ENCODE results near the gene CXCL5.
"Not testable (repeated sequence)": the region's sequence is repeated elsewhere in the genome, so short reads cannot be mapped to it uniquely, and the experiment has no call there.

CXCL5 gene

DNA sequence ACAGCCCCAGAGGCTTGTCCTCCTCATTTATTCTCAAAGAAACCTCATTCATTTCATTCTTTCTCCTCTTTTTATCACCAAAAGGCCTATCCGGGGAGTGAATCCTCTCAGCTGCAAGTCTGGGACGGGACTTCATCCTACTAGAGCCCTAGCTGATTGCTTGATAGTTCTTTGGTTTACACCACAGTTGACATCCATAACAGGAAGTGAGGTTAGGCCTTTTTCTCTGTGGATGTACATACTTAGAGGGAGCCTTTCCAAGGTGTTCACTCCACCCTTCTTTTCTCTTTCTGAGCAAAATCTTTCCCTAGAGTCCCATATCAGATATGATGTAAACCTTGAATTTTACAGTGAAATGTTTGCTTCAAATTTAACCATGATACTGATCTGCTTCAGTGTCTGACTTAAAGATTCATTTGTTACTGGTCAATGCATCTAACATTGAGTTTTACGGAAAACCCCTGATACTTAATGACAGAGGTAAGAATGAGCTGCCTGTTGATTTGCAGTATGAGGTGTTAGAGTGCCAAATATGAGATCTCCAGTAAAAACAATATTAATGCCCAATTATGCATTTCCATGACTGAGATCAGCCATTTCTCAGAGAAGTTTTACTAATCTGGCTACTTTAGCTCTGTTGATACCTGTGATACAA is 16.8 kb upstream of the CXCL5 start:
- no peak for DNase-seq (ENCODE audit: low spot score)

DNA sequence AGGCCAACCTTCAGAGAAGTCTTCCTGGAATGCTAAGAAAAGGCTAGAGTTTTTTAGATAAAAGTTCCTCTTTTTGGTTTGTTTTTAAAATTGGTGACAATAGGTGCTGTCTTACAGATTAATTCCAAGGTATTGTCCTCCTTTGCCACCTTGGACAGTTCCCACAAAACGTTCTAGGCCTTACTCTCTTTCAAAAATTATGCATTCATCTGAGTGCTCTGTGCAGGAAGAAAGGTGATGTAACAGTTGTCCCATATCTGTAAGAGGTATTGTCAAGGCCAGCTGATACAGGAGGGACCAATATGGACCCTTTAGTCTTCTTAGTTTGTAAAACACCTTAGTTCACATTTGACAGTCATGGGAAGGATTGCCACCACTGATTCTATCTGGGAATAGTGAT is 15.9 kb upstream of the CXCL5 start:
- DNase-seq (ENCODE audit: low spot score): no peak

DNA sequence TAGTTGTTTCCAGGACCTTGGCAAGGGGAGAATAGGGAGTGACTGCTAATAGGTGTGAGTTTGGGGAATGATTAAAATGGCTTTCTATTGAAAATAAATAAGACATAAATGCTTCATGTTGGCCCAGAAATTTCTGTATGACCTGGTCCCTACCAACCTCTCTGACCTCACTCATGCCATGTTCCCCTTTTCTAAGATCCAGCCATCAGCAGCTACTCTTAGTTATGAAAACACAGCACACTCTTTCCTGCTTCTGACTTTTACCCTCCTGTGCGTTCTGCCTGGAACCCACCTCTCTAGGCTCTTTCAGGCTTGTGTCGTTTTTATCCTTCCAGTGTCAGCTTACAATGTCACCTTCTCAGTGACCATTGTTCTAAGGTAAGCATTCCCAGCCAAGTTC is 14.8 kb upstream of the CXCL5 start:
- no peak for DNase-seq (ENCODE audit: low spot score)

DNA sequence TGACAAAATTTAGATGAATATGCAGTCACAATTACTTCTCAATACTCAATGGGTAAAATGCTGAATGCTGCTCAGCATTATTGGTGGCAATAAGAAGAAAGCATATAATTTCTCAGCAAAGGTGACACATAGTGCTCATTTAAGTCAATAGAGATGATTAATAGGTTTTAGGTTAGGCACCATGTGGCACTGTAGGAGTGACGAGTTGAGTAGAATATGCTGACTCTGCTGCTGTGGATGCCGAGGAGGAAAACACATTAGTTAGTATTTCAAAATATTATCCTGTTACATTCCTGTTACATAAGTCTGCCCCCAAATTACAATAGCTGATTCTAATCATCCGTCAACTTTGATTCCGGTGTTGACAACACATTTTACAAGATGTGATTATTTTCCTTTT is 13.7 kb upstream of the CXCL5 start:
- DNase-seq (ENCODE audit: low spot score): no peak

DNA sequence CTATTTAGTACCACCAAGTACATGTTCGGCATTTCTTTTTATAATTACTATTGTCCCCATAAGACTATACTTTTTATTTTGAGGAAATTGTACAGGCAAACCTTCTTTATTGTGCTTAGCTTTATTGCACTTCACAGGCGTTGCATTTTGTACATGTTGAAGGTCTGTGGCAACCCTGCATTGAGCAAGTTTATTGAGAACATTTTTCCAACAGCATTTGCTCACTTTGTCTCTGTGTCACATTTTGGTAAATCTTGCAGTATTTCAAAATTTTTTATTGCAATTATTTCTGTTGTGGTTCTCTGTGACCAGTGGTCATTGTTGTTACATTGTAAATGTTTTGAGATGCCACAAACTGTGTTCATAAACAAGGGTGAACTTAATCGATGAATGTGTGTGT is 10.8 kb upstream of the CXCL5 start:
- no peak for DNase-seq (ENCODE audit: low spot score)

DNA sequence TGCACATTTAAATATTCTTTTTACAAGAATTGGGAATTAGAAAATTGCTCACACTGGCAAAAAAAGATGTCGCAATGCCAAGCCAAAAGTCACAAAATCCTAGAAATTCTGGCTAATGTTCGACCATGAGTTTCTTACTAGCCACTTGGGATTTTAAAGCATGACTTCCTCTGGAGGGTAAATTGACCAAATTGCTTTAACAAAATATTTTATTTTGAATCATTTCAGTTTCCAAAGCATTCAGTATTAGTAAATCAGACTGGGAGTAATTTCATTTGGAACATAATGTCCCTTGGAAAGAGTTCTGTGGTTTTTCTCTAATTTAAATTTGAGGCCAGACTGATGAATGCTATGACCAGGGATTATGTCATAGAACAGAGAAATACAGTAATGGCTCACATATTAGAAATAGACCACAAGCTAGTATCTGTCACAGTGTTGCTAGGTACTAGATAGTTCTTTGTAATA is 7.6 kb upstream of the CXCL5 start:
- DNase-seq (ENCODE audit: low spot score): peak; percentile 54

- DNase-seq (ENCODE audit: low spot score): no peak
These were observed 7.1 kb upstream of the CXCL5 start for GRCh38 chr4:74005528-74005927.

DNA sequence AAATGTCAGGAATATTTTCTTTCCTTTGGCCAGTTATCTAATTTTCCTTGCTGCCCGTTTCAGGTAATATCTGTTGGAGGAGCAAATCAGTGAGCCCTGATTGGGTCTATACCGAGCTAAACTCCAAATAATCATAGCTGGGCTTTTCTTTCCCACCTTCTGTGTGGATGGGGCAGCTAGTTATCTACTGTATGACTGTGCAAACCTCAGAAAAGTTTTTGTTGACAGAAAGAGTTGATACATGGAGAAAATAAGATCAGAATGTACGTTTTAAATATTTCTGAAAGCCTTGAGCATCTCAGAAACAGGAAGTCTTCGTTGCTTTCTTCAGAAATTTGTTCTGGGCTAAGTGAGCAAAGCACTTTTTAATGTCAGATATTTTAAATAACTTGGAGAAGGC is 6.2 kb upstream of the CXCL5 start:
- DNase-seq (ENCODE audit: low spot score): no peak

DNA sequence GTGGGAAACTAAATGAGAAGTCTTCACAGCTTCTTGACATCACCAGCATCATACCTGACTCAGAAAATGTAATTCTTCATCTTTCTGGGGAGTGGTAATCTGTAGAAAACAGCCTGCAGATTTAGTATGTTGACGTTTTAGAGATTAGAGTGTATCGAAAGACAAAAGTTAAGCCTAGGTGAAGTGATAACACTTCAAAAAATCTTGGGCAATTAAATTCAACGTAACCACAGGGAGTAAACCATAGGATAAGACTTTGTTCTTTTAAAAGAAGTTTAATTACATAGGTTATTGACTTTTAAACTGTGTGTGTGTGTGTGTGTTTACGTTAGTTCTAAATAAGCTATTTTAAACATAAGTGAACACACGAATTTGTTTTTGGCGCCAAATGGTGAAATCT is 1.8 kb upstream of the CXCL5 start:
- DNase-seq (ENCODE audit: low spot score): no peak

DNA sequence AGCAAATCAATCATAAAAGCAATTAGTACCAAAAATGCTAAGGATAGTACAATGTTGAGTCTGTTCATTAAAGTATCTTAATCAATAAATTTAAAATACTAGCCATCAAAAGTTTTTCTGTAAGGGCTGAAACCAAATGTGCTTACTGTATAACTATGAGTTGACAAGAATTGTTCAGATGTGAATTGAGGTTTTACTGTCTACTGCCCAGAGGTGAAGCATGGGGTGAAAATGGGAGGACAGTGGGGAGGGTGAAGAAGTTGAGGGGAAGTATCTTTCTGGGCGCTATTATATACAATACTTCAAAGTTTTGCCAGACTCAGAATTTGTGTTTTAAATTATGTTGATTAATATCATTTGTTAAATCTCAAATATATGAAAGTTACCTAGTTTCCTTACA is 6.4 kb downstream of the CXCL5 start:
- no peak for DNase-seq (ENCODE audit: low spot score)

DNA sequence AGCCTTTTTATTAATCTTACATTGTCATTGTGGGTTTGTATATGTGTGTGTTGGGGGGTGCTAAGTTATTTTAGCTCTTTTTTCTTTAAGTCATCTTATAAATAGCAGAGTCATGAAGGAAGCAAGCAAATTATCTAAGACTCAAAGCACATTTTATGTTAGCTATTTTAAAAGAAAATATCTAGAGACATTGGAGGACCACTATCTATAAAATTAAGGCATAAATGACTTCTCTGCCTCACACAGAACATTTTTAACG is 6.8 kb downstream of the CXCL5 start:
- no peak for DNase-seq (ENCODE audit: low spot score)

DNA sequence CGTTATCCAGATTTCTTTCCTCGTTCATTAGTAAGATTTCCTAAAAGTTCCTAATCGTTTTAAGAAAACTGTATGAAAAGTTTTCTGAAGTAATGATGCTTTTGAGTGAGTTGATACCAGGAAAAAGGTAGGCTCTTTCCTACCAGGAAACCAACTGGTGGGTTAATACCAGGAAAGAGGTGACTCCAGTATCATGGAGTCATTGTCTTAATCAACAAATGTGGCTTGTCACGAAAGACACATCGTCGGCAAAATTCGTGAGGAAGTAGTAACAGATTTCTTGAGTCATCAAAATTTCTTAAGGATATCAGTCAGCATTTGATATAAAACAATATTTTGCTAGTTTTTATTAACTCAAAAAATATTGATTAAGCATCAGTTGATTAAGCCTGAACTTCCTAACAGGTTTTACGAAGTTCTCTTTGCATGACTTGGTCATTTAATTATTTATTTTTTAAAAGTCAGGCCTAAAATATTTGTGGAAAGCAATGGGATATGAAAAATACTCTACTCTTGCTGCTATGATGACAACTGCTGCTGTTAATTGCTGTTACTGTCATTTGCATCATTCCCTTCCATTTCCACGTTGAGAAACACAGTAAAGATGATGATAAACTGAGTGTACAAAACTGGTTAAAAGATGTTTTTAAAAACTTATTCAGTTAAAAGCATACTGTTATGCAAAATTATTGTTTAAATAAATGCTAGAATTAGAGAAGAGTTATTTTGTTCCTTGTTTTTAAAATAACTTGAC is 7.3 kb downstream of the CXCL5 start:
- DNase-seq (ENCODE audit: low spot score): no peak

DNA sequence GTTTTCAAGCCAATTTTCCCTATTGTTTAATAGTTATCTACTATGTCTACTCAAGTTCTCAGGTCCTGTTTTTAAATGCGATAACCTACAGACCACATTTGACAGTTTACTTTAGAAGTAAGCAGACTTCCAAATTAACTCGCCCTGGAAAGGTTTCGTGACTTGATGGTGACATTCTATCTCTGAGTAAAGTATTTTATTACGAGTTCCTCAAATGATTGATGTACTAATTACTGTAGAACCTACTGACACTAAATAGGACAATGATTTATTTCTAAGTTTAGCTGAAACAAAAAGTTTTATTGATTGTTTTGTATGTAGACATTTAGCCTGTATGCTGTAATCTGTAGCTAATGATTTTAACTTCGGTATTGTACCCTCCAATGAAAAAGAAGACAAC is 8.5 kb downstream of the CXCL5 start:
- no peak for DNase-seq (ENCODE audit: low spot score)

DNA sequence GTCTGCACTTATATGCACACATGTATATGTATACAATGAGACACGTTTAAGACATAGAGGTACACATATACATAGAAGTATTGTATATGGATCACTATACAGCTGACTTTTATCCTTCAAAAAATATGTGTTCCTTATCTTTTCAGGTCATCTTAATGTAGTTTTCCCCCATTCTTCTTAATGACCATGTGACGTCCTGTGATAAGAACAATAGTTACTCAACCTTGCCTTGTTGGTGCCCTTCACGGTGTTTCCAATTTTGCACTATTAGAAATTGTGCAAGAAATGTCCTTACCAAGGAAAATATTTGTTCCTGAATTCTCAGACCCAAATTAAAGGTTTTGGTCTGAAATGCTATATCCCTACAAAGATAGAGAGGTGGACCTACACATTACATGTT is 9.4 kb downstream of the CXCL5 start:
- DNase-seq (ENCODE audit: low spot score): no peak

GRCh38 chr4:73988061-73988460 is 10.4 kb downstream of the CXCL5 start, which contains the start of gene PPBP:
PPBP (minus strand) TSS chr4:73988190; CDS start chr4:73988103, 87 bp downstream.
- DNase-seq (ENCODE audit: low spot score): no peak

DNA sequence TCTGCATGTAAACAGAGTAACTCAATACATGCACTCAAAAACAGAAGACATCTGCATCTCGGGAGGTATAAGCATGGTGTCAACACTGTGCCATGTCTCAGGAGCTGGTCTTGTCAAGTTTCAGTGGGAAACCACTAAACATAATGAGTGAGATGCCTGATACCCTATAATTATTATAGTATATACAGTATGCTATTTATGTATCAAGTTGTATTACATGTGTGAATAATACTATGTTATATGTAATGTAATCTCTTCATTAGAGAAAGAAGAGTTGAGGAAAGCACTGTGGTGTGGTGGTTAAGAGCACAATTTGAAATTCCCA is 13.0 kb downstream of the CXCL5 start:
- no peak for DNase-seq (ENCODE audit: low spot score)

DNA sequence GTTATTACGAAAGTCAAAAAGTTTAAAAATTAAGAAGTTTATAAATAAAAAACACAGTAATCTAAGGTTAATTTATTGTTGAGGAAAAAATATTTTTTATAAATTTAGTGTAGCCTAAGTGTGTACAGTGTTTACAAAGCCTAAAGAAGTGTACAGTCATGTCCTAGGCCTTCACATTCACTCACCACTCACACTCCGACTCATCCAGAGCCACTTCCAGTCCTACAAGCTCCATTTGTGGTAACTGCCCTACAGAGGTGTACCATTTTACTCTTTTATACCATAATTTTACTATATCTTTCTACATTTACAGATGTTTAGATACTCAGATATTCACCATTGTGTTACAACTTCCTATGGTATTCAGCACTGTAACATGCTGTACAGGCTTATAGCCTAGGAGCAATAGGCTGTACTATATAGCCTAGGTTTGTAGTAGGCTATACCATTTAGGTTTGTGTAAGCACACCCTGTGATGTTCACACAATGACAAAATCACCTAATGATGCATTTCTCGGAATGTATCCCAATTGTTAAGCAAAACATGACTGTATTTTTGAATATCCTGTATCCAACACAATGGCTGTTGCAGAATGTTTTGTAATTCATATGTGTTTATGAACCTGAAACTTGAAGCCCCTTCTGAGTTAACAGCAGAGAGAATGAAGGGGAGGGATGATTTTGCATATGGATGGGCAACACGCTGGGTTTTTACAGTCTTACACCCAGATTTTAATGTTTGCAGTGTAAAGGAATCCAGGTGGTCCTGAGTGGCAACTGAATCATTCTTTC is 13.5 kb downstream of the CXCL5 start:
- no peak for DNase-seq (ENCODE audit: low spot score)

- DNase-seq (ENCODE audit: low spot score): not testable (repeated sequence)
These were observed 17.3 kb downstream of the CXCL5 start for GRCh38 chr4:73981175-73981574.

DNA sequence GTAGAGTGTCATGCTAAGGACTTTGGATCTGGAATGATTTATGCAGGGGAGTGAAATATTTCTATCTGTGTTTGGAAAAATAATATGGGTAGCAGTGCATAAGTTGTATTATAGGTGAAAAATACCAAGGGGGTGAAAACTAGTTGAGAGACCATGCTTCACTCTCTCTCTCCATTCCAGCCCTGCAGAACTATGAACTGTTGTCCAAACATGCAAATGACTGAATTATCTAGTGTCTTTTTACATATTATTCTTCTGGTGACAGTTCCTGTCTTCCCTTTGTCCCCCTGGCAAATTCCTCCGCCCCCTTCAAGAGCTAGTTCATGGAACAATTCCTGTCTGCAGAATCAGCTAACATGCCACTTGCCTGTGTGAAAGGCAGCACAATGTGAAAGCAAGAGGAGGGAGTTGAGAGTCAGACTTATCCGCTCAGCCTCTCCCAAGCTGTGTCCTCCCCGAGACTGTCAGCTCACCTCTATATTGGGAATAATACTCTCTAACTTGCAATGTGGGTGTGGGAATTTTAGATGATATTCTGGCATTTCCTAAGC is 19.0 kb downstream of the CXCL5 start:
- DNase-seq (ENCODE audit: low spot score): no peak

DNA sequence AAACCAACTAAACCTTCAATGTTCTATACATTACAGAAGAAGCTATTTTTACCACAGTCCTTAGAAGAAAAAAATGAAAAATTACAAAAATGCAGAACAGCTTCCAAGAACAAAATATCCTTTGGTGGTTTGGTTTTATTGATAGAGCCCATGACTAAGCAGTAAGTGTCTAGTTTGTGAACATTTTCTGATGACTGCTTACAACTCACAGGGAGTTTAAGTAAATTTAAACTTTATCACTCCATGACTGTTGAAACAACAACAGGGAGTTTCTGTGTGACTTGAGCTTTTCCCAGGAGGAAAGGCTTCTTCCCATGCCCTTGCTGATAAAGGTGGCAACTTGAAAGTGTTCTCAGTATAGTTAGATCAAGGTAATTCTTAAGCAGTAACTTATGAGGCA is 19.6 kb downstream of the CXCL5 start:
- peak; percentile 52 for DNase-seq (ENCODE audit: low spot score)

DNA sequence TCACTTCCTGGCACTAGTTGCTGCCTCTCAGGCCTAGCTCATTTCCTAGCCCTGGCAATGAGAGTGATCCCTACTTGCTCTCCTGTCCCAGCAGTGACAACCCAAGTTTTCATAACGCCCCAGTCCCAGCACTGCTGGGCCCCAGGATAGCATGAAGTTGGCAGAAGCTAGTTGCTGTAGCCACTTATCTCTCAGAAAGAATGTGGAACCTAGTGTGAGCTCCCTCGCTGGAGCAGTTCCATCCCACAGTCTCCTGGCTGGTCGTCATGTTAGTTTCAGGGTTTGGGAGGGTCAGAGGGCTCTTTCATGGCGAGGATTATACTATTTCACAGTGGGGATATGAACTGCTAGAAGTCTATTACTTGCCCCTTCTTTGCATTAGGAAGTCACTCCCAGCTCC is 21.8 kb downstream of the CXCL5 start:
- DNase-seq (ENCODE audit: low spot score): no peak

GRCh38 chr4:73976217-73976616 is 22.3 kb downstream of the CXCL5 start:
- no peak for DNase-seq (ENCODE audit: low spot score)

DNA sequence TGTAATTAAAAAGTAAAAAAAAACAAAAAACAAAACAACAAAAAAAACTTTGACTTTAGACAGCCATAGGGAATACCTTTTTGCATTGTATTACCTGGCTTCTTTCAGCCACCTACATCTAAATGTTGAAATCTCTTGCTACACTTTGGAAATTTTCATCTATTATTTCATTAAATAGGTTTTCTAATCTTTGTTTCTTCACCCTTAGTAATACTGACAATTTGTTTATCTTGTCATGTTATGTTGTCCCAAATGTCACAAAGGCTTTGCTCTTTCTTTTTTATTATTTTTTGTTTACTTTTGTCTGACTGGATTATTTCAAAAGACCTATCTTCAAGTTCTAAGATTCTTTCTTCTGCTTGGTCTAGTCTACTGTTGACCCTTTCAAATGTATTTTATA is 24.1 kb downstream of the CXCL5 start:
- DNase-seq (ENCODE audit: low spot score): no peak

All from AG08395 (cell line).